Neural cell (in vitro differentiated cells): ENCODE data around the gene PDE9A.

Source experiments
- CTCF ChIP-seq: fragments of 450-650 bp; IDR thresholded peaks from 2 replicates; pipeline ENCODE4 v1.5.1; 2014; ENCODE audit warnings: antibody characterized with exemption, mild to moderate bottlenecking, moderate library complexity; ENCODE audit not compliant: poor library complexity, severe bottlenecking
- EP300 ChIP-seq: fragments of 450-650 bp; conservative IDR thresholded peaks from 2 replicates; pipeline ENCODE4 v1.6.1; 2014; ENCODE audit warnings: antibody characterized with exemption, mild to moderate bottlenecking, moderate library complexity; ENCODE audit not compliant: poor library complexity, severe bottlenecking
- EZH2 ChIP-seq: fragments of 200-600, 300-800 bp; shearing (Covaris generic), sonication (generic); IDR thresholded peaks from 2 replicates; pipeline ENCODE4 v1.6.1; 2014; ENCODE audit warnings: antibody characterized with exemption, low read length, borderline replicate concordance, mild to moderate bottlenecking; ENCODE audit not compliant: insufficient read depth, poor library complexity, severe bottlenecking
- POLR2AphosphoS5 ChIP-seq: IDR thresholded peaks from 2 replicates; pipeline ENCODE4 v1.6.1; 2012
- RAD21 ChIP-seq: fragments of 450-650 bp; conservative IDR thresholded peaks from 2 replicates; pipeline ENCODE4 v1.6.1; 2014; ENCODE audit warnings: antibody characterized with exemption, mild to moderate bottlenecking, moderate library complexity
- REST ChIP-seq: IDR thresholded peaks from 2 replicates; pipeline ENCODE4 v1.6.1; 2012; ENCODE audit warnings: borderline replicate concordance
- SMC3 ChIP-seq: fragments of 450-650 bp; conservative IDR thresholded peaks from 2 replicates; pipeline ENCODE4 v1.6.1; 2014; ENCODE audit warnings: antibody characterized with exemption, mild to moderate bottlenecking, moderate library complexity; ENCODE audit not compliant: poor library complexity

GRCh38 chr21:42623694-42624093 is 29.7 kb upstream of the PDE9A start:
- TF ChIP-seq CTCF (no peak), EZH2 (no peak), RAD21 (no peak), SMC3 (no peak), POLR2AphosphoS5 (no peak), EP300 (no peak), REST (no peak)
